ENCODE results near the gene DIAPH3. TPM values are rescaled to one million over a fixed set of nuclear protein-coding genes. Genes with fewer than 3 reads are reported as not detected.

DIAPH3 gene
- total RNA-seq, 1 experiment from 2014 or later = 11.4 TPM

- no peaks in the 10 kb centered on the region for H3K4me1 Mint-ChIP-seq (ENCODE audit: low read depth, unreplicated experiment)
- TF ChIP-seq, protein P1, sequence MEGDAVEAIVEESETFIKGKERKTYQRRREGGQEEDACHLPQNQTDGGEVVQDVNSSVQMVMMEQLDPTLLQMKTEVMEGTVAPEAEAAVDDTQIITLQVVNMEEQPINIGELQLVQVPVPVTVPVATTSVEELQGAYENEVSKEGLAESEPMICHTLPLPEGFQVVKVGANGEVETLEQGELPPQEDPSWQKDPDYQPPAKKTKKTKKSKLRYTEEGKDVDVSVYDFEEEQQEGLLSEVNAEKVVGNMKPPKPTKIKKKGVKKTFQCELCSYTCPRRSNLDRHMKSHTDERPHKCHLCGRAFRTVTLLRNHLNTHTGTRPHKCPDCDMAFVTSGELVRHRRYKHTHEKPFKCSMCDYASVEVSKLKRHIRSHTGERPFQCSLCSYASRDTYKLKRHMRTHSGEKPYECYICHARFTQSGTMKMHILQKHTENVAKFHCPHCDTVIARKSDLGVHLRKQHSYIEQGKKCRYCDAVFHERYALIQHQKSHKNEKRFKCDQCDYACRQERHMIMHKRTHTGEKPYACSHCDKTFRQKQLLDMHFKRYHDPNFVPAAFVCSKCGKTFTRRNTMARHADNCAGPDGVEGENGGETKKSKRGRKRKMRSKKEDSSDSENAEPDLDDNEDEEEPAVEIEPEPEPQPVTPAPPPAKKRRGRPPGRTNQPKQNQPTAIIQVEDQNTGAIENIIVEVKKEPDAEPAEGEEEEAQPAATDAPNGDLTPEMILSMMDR (IDR thresholded peaks at IDR 0.05; ENCODE audit: unreplicated experiment) = no peak
- no peaks in the 10 kb centered on the region for H3K9me3 Mint-ChIP-seq (ENCODE audit: low read depth, unreplicated experiment)
- CTCF ChIA-PET = no interaction called here
- H3K27ac Mint-ChIP-seq (ENCODE audit: unreplicated experiment) = no peak overlapping the region
- no peaks in the 10 kb centered on the region for H3K27me3 Mint-ChIP-seq (ENCODE audit: unreplicated experiment)
- no peaks in the 10 kb centered on the region for H3K36me3 Mint-ChIP-seq (ENCODE audit: insufficient read depth, unreplicated experiment)
- no peak for DNase-seq
- intact Hi-C loops (cut with micrococcal nuclease; ENCODE audit: unreplicated experiment) = no loop called here
- no peak overlapping the region for H3K4me3 Mint-ChIP-seq (ENCODE audit: low read depth, unreplicated experiment)
- no TSS peak for BruUV-seq (replicated peaks)
Measured at GRCh38 chr13:59891053-59891452, 272.7 kb downstream of the DIAPH3 start.

- BruUV-seq (replicated peaks) = no TSS peak
- intact Hi-C loops (cut with micrococcal nuclease; ENCODE audit: unreplicated experiment) = no loop called here
- Mint-ChIP-seq H3K27ac (ENCODE audit: unreplicated experiment) (no peak overlapping the region), H3K36me3 (ENCODE audit: insufficient read depth, unreplicated experiment) (no peaks in the 10 kb centered on the region), H3K4me3 (ENCODE audit: low read depth, unreplicated experiment) (no peak overlapping the region), H3K9me3 (ENCODE audit: low read depth, unreplicated experiment) (no peaks in the 10 kb centered on the region), H3K4me1 (ENCODE audit: low read depth, unreplicated experiment) (no peaks in the 10 kb centered on the region), H3K27me3 (ENCODE audit: unreplicated experiment) (no peaks in the 10 kb centered on the region)
- TF ChIP-seq, protein P1 (IDR thresholded peaks at IDR 0.05; ENCODE audit: unreplicated experiment) = no peak
- no peak for DNase-seq
- CTCF ChIA-PET = no interaction called here
Measured at GRCh38 chr13:59890054-59890453, 273.7 kb downstream of the DIAPH3 start.

DNA sequence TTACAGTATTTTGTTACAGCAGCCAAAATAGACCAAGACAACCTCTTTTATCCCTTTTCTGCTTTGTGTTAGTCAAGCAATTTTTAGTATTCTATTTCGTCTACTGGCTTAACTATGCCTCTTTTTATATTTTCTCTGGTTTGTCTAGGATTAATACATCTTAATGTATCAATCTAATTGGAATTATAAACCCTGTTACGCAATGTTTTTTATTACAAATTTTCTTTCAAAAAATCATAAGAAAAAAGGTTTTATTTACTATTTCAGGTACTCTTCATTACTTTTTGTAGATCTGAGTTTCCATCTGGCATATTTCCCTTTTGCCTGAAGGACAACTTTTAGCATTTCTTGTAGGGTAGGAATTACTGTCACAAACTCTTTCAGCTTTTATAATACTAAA, 275.3 kb downstream of the DIAPH3 start:
- BruUV-seq (replicated peaks) = no TSS peak
- TF ChIP-seq, protein P1 (IDR thresholded peaks at IDR 0.05; ENCODE audit: unreplicated experiment) = no peak
- Mint-ChIP-seq H3K9me3 (ENCODE audit: low read depth, unreplicated experiment) (no peaks in the 10 kb centered on the region), H3K4me1 (ENCODE audit: low read depth, unreplicated experiment) (no peaks in the 10 kb centered on the region), H3K4me3 (ENCODE audit: low read depth, unreplicated experiment) (no peak overlapping the region), H3K27me3 (ENCODE audit: unreplicated experiment) (no peaks in the 10 kb centered on the region), H3K27ac (ENCODE audit: unreplicated experiment) (no peak overlapping the region), H3K36me3 (ENCODE audit: insufficient read depth, unreplicated experiment) (no peaks in the 10 kb centered on the region)
- CTCF ChIA-PET = no interaction called here
- intact Hi-C loops (cut with micrococcal nuclease; ENCODE audit: unreplicated experiment) = no loop called here
- no peak for DNase-seq

- BruUV-seq (replicated peaks) = no TSS peak
- no peaks in the 10 kb centered on the region for H3K27me3 Mint-ChIP-seq (ENCODE audit: unreplicated experiment)
Measured at GRCh38 chr13:59885076-59885475, 278.7 kb downstream of the DIAPH3 start.

More at GRCh38 chr13:59885076-59885475, 278.7 kb downstream of the DIAPH3 start:
- Mint-ChIP-seq H3K27ac (ENCODE audit: unreplicated experiment) (no peak overlapping the region), H3K9me3 (ENCODE audit: low read depth, unreplicated experiment) (no peaks in the 10 kb centered on the region), H3K4me3 (ENCODE audit: low read depth, unreplicated experiment) (no peak overlapping the region), H3K36me3 (ENCODE audit: insufficient read depth, unreplicated experiment) (no peaks in the 10 kb centered on the region), H3K4me1 (ENCODE audit: low read depth, unreplicated experiment) (no peaks in the 10 kb centered on the region)
- no peak for DNase-seq
- TF ChIP-seq, protein P1 (IDR thresholded peaks at IDR 0.05; ENCODE audit: unreplicated experiment) = no peak
- intact Hi-C loops (cut with micrococcal nuclease; ENCODE audit: unreplicated experiment) = no loop called here
- CTCF ChIA-PET = no interaction called here

Measured in Calu3 (cell line).